Kidney (tissue), 14 donors: ENCODE measurements around the gene CTXND1. TPM values are rescaled to one million over a fixed set of nuclear protein-coding genes. Genes with fewer than 3 reads are reported as not detected.
A peak's percentile ranks its signal among the peaks of the same experiment; 100 is the strongest.

ENCODE experiments used
- DNase-seq, 5 donors: peaks; one replicate each; pipeline ENCODE4 v3.0.0-alpha.2; 2013 to 2020
- FAIRE-seq: peaks from 2 replicates; lab custom pipeline; 2012; peaks lifted over from hg19 to GRCh38; lab: Jason Lieb, UNC
- H3K27ac ChIP-seq, 2 donors: one replicate each; pipeline ENCODE4 v1.7.0; 2013; ENCODE audit warnings: low read depth in 2 of 2, low read length in 2 of 2, inconsistent platforms in 1 of 2
- H3K27me3 ChIP-seq: one replicate; pipeline ENCODE4 v1.7.1; 2013; ENCODE audit warnings: low read length, inconsistent platforms; ENCODE audit not compliant: control insufficient read depth, insufficient read depth
- H3K36me3 ChIP-seq, 3 donors: one replicate each; pipeline versions ENCODE4 v1.7.0 to v1.7.1; 2013; ENCODE audit warnings: low read length in 3 of 3, control low read depth in 1 of 3, inconsistent platforms in 1 of 3; ENCODE audit not compliant: insufficient read depth in 3 of 3, control insufficient read depth in 2 of 3
- H3K4me1 ChIP-seq, 3 donors: one replicate each; pipeline versions ENCODE4 v1.7.0 to v1.7.1; 2013; ENCODE audit warnings: low read length in 3 of 3, inconsistent platforms in 1 of 3, low read depth in 1 of 3; ENCODE audit not compliant: control insufficient read depth in 2 of 3, insufficient read depth in 2 of 3
- H3K4me3 ChIP-seq, 3 donors: one replicate each; pipeline versions ENCODE4 v1.7.0 to v1.8.1; 2013; ENCODE audit warnings: low read length in 3 of 3, control low read depth in 1 of 3, inconsistent platforms in 1 of 3
- H3K9ac ChIP-seq, 3 donors: one replicate each; pipeline versions ENCODE4 v1.7.0 to v1.7.1; 2013; ENCODE audit warnings: low read length in 3 of 3, control low read depth in 1 of 3, inconsistent platforms in 1 of 3
- H3K9me3 ChIP-seq, 3 donors: one replicate each; pipeline versions ENCODE4 v1.7.0 to v1.7.1; 2013; ENCODE audit warnings: low read length in 3 of 3, control low read depth in 1 of 3, inconsistent platforms in 1 of 3; ENCODE audit not compliant: control insufficient read depth in 2 of 3, insufficient read depth in 1 of 3
- CTCF ChIP-seq: IDR thresholded peaks from 3 replicates; pipeline ENCODE4 v1.5.1; 2012; ENCODE audit warnings: mild to moderate bottlenecking, moderate library complexity, borderline replicate concordance; ENCODE audit not compliant: insufficient read depth; ENCODE audit errors: extremely low read depth
- intact Hi-C: fragments of 100-400 bp; cut with DNase I; formaldehyde crosslinking; loops from one replicate; pipeline ENCODE4 v1.11.1; 2022
- polyA plus RNA-seq: library from polyadenylated mRNA; stranded (reverse); fragments of 350-450 nt; fragmentation: Illumina TruSeq; extraction: RNeasy Lipid Tissue Mini Kit (QIAGEN cat#74804); gene quantifications from one replicate; pipeline ENCODE4 v1.2.3, GENCODE V29; 2014; ENCODE audit warnings: low read depth, low replicate concordance; ENCODE audit not compliant: insufficient read depth
- total RNA-seq: library from RNA; stranded (reverse); fragmentation: NEBNext Ultra II Directional; extraction: Animal tissue kit (Norgen Biotek cat#: 25700); gene quantifications from one replicate; pipeline ENCODE4 v1.2.1, GENCODE V29; 2021
- donor health status: control.
- donor health status: control.
- donor health status: control.
- donor health status: control.
- donor health status: control.
- donor health status: DM: yes; HTN: yes; CAD: no.
- donor health status: Normal renal cell carcinoma (clear cell type).

The CTXND1 gene
- total and polyA plus RNA-seq, 2 donors from 2014 or later: 2.2 to 2.8 TPM

GRCh38 chr15:80265021-80265420 is 13.0 kb upstream of the CTXND1 start:
- no peak overlapping the region for H3K9ac ChIP-seq

GRCh38 chr15:80264031-80264430 is 12.0 kb upstream of the CTXND1 start:
- H3K27me3 ChIP-seq: no peaks in the 10 kb centered on the region
- TF ChIP-seq CTCF: no peak
- DNase-seq: peak in 2 of 5 donors; percentile 62 to 64

More at GRCh38 chr15:80265021-80265420, 13.0 kb upstream of the CTXND1 start:
- FAIRE-seq (no peak), DNase-seq (no peak)
- intact Hi-C loops: no loop called here
- H3K4me1 ChIP-seq: no peaks in the 10 kb centered on the region
- H3K27me3 ChIP-seq: no peaks in the 10 kb centered on the region
- no peak for TF ChIP-seq CTCF
- H3K36me3 ChIP-seq: no peaks in the 10 kb centered on the region
- H3K4me3 ChIP-seq: no peak overlapping the region
- H3K9me3 ChIP-seq: no peaks in the 10 kb centered on the region
- H3K27ac ChIP-seq: no peak overlapping the region

GRCh38 chr15:80260551-80260950 is 8.5 kb upstream of the CTXND1 start:
- no peak overlapping the region for H3K4me3 ChIP-seq
- FAIRE-seq: no peak

More at GRCh38 chr15:80264031-80264430, 12.0 kb upstream of the CTXND1 start:
- Histone ChIP-seq H3K4me1 (no peaks in the 10 kb centered on the region), H3K9me3 (no peaks in the 10 kb centered on the region), H3K27ac (no peak overlapping the region), H3K9ac (no peak overlapping the region), H3K4me3 (no peak overlapping the region), H3K36me3 (no peaks in the 10 kb centered on the region)
- FAIRE-seq: no peak
- intact Hi-C loops: no loop called here

More at GRCh38 chr15:80260551-80260950, 8.5 kb upstream of the CTXND1 start:
- no peak for TF ChIP-seq CTCF
- H3K9me3 ChIP-seq: no peaks in the 10 kb centered on the region
- no peak for DNase-seq
- H3K27me3 ChIP-seq: no peaks in the 10 kb centered on the region
- H3K27ac ChIP-seq: no peak overlapping the region
- H3K4me1 ChIP-seq: no peaks in the 10 kb centered on the region
- no peak overlapping the region for H3K9ac ChIP-seq
- intact Hi-C loops: no loop called here
- H3K36me3 ChIP-seq: no peaks in the 10 kb centered on the region
